ENCODE results near the gene BHMT2. TPM values are rescaled to one million over a fixed set of nuclear protein-coding genes. Genes with fewer than 3 reads are reported as not detected.

The BHMT2 gene
- polyA plus RNA-seq, 3 donors = not detected

DNA sequence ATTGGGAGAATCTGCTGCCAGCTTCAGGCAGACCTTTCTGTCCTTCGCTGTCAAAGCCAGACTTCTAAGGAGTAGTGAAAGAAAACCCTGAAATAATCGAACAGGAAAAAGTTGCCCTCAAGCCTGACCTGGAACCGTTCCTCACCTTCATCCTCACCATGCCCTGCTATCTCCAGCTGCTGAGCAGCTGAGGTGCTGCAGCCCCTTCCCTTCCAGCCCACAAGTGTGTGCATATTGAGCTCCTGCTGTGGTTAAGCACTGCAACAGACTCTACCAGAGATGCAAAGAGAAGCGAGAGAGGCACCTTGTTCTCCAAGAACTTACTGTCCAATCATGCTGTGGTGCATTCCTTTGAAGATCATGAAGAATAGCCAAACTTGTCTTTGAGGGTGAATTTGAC, 18.9 kb downstream of the BHMT2 start:
- H3K27me3 ChIP-seq (ENCODE audit: control insufficient read depth in 2 of 2, insufficient read depth in 2 of 2, low read length in 2 of 2) = no peaks in the 10 kb centered on the region
- H3K4me3 ChIP-seq (replicated peaks in 1 of 3; ENCODE audit: low read depth in 2 of 3, low read length in 3 of 3) = no peak overlapping the region
- H4K20me1 ChIP-seq (ENCODE audit: insufficient read depth, low read length) = no peaks in the 10 kb centered on the region
- H3K79me2 ChIP-seq (ENCODE audit: insufficient read depth, low read length) = no peaks in the 10 kb centered on the region
- H3K4me1 ChIP-seq (ENCODE audit: control insufficient read depth in 1 of 2, insufficient read depth in 2 of 2, low read length in 2 of 2) = no peaks in the 10 kb centered on the region
- no peak overlapping the region for H3K4me2 ChIP-seq (replicated peaks; ENCODE audit: extremely low read depth, low read length, poor library complexity, severe bottlenecking)
- no peak overlapping the region for H3K27ac ChIP-seq (ENCODE audit: low read depth in 1 of 2, low read length in 2 of 2)
- 83% methylated on average over 2 of the region's 4 CpGs for WGBS (ENCODE audit: insufficient coverage)
- Mint-ChIP-seq H3K4me1 (no peaks in the 10 kb centered on the region), H3K9me3 (no peaks in the 10 kb centered on the region), H3K4me3 (no peak overlapping the region), H3K36me3 (no peaks in the 10 kb centered on the region), H3K27ac (no peak overlapping the region), H3K27me3 (ENCODE audit: low read depth in 3 of 3) (peaks cover 0 to 3% (median 2%) of the 10 kb centered on the region in 3 donors)
- intact Hi-C loops (cut with micrococcal nuclease) = no loop called here
- no peak overlapping the region for H2AFZ ChIP-seq (ENCODE audit: insufficient read depth, low read depth, low read length, poor library complexity, severe bottlenecking)
- no peak overlapping the region for H3K9ac ChIP-seq (ENCODE audit: insufficient read depth, low read length, poor library complexity, severe bottlenecking)
- no peaks in the 10 kb centered on the region for H3K36me3 ChIP-seq (replicated peaks in 1 of 2; ENCODE audit: control insufficient read depth in 1 of 2, insufficient read depth in 2 of 2, low read length in 2 of 2)
- TF ChIP-seq, protein P1, sequence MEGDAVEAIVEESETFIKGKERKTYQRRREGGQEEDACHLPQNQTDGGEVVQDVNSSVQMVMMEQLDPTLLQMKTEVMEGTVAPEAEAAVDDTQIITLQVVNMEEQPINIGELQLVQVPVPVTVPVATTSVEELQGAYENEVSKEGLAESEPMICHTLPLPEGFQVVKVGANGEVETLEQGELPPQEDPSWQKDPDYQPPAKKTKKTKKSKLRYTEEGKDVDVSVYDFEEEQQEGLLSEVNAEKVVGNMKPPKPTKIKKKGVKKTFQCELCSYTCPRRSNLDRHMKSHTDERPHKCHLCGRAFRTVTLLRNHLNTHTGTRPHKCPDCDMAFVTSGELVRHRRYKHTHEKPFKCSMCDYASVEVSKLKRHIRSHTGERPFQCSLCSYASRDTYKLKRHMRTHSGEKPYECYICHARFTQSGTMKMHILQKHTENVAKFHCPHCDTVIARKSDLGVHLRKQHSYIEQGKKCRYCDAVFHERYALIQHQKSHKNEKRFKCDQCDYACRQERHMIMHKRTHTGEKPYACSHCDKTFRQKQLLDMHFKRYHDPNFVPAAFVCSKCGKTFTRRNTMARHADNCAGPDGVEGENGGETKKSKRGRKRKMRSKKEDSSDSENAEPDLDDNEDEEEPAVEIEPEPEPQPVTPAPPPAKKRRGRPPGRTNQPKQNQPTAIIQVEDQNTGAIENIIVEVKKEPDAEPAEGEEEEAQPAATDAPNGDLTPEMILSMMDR (IDR thresholded peaks at IDR 0.05) = no peak
- DNase-seq = no peak
- H3K9me3 ChIP-seq (replicated peaks in 1 of 2; ENCODE audit: control insufficient read depth in 1 of 2, insufficient read depth in 1 of 2, low read length in 2 of 2) = no peaks in the 10 kb centered on the region

DNA sequence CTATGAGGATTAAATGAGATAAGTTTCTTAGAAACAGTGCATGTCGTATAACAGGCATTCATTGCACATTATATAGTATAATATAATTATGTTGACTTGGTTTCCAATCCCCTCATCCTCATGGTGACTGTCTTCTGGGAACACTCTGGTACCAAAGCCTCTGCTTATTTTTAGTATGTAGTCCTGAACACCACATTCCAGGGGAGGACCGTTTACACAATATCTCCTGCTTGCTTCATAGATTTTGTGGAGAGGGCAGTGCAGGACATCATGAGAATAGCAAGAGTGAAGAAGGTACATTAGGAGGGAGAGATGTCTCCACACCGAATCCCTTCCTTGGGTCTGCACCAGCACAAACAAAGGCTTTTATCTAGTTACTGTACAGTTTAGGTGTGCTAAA, 21.5 kb downstream of the BHMT2 start:
- Histone ChIP-seq H3K79me2 (ENCODE audit: insufficient read depth, low read length) (no peaks in the 10 kb centered on the region), H3K4me3 (replicated peaks in 1 of 3; ENCODE audit: low read depth in 2 of 3, low read length in 3 of 3) (no peak overlapping the region), H3K27me3 (ENCODE audit: control insufficient read depth in 2 of 2, insufficient read depth in 2 of 2, low read length in 2 of 2) (no peaks in the 10 kb centered on the region), H3K4me1 (ENCODE audit: control insufficient read depth in 1 of 2, insufficient read depth in 2 of 2, low read length in 2 of 2) (no peaks in the 10 kb centered on the region), H3K36me3 (replicated peaks in 1 of 2; ENCODE audit: control insufficient read depth in 1 of 2, insufficient read depth in 2 of 2, low read length in 2 of 2) (no peaks in the 10 kb centered on the region), H3K9me3 (replicated peaks in 1 of 2; ENCODE audit: control insufficient read depth in 1 of 2, insufficient read depth in 1 of 2, low read length in 2 of 2) (no peaks in the 10 kb centered on the region), H3K9ac (ENCODE audit: insufficient read depth, low read length, poor library complexity, severe bottlenecking) (no peak overlapping the region), H3K4me2 (replicated peaks; ENCODE audit: extremely low read depth, low read length, poor library complexity, severe bottlenecking) (no peak overlapping the region), H3K27ac (ENCODE audit: low read depth in 1 of 2, low read length in 2 of 2) (no peak overlapping the region), H2AFZ (ENCODE audit: insufficient read depth, low read depth, low read length, poor library complexity, severe bottlenecking) (no peak overlapping the region), H4K20me1 (ENCODE audit: insufficient read depth, low read length) (no peaks in the 10 kb centered on the region)
- H3K27me3 Mint-ChIP-seq (ENCODE audit: low read depth in 3 of 3) = peaks cover 0 to 2% (median 0%) of the 10 kb centered on the region in 3 donors
- no CpG with 5 or more reads among the region's 3 CpGs for WGBS (ENCODE audit: insufficient coverage)
- no peaks in the 10 kb centered on the region for H3K36me3 Mint-ChIP-seq
- H3K4me3 Mint-ChIP-seq = no peak overlapping the region
- TF ChIP-seq, protein P1 (IDR thresholded peaks at IDR 0.05) = no peak
- H3K27ac Mint-ChIP-seq = no peak overlapping the region
- no peaks in the 10 kb centered on the region for H3K9me3 Mint-ChIP-seq
- DNase-seq = no peak
- intact Hi-C loops (cut with micrococcal nuclease) = no loop called here
- H3K4me1 Mint-ChIP-seq = no peaks in the 10 kb centered on the region
